HCT116 (cell line): ENCODE data around the gene GRIP2. TPM values are rescaled to one million over a fixed set of nuclear protein-coding genes. Genes with fewer than 3 reads are reported as not detected.

Source experiments
- ATAC-seq: fragments of 200-7000 bp; cut with Tn5 transposase; 2 replicates; pipeline ENCODE4 v1.9.1; 2020; ENCODE audit warnings: mild to moderate bottlenecking, moderate library complexity
- BruUV-seq: library from RNA; stranded (reverse); fragments of 400-500 nt; replicated peaks from 2 replicates; lab custom pipeline; 2021; lab: Mats Ljungman, UMichigan
- CTCF ChIA-PET: fragments of 300-600 bp; sonication (Branson Sonifier 250); formaldehyde crosslinking; loops from one replicate; lab custom pipeline; 2021; ENCODE audit warnings: antibody characterized with exemption; lab: Charles Lee
- POLR2A ChIA-PET: fragments of 300-600, 350-600 bp; sonication (Branson Sonifier 250); formaldehyde crosslinking; loops from one replicate; lab custom pipeline; 2021; ENCODE audit warnings: antibody characterized with exemption; lab: Charles Lee
- RAD21 ChIA-PET, 2 experiments: fragments of 300-600 bp; sonication (Branson Sonifier 250); formaldehyde crosslinking; loops; one replicate each; lab custom pipeline; 2023; ENCODE audit warnings: low total read pairs in 2 of 2; ENCODE audit not compliant: uncharacterized antibody in 2 of 2, unreplicated experiment in 2 of 2, low non-redundant PET in 1 of 2; lab: Charles Lee
- DNase-seq: peaks from one replicate; pipeline ENCODE4 v3.0.0-alpha.2; 2010; ENCODE audit warnings: low read depth, low spot score
- H2AFZ ChIP-seq: fragments of 200-600 bp; shearing (Covaris generic), sonication (generic); 2 replicates; pipeline ENCODE4 v1.6.1; 2017; ENCODE audit warnings: low read depth, mixed run types, mixed read lengths, antibody characterized with exemption, low read length; ENCODE audit not compliant: poor library complexity, severe bottlenecking
- H3K27ac ChIP-seq: 2 replicates; pipeline ENCODE4 v1.5.1; 2012; ENCODE audit warnings: low read depth, low read length
- H3K27me3 ChIP-seq: fragments of 200-600 bp; sonication (generic); 2 replicates; pipeline ENCODE4 v1.6.1; 2016; ENCODE audit warnings: mixed run types, low read length, mixed read lengths; ENCODE audit not compliant: insufficient read depth
- H3K36me3 ChIP-seq, 2 experiments: fragments of 200-500 bp in 1 of 2; fragments of 200-600 bp in 1 of 2; sonication (Bioruptor generic) in 1 of 2; sonication (generic) in 1 of 2; 2 replicates each; pipeline versions ENCODE4 v1.5.1 to v1.6.1; 2014 to 2016; ENCODE audit warnings: low read length in 2 of 2, inconsistent platforms in 1 of 2, mixed read lengths in 1 of 2, mixed run types in 1 of 2; ENCODE audit not compliant: insufficient read depth in 2 of 2, control insufficient read depth in 1 of 2
- H3K4me1 ChIP-seq, 2 experiments: fragments of 200-600 bp in 1 of 2; sonication (generic) in 1 of 2; 2 replicates each; pipeline versions ENCODE4 v1.5.1 to v1.6.1; 2012 to 2017; ENCODE audit warnings: low read length in 2 of 2, inconsistent platforms in 1 of 2, mild to moderate bottlenecking in 1 of 2, mixed read lengths in 1 of 2, mixed run types in 1 of 2, moderate library complexity in 1 of 2; ENCODE audit not compliant: insufficient read depth in 2 of 2, control insufficient read depth in 1 of 2
- H3K4me2 ChIP-seq: fragments of 200-600 bp; sonication (generic); 2 replicates; pipeline ENCODE4 v1.6.1; 2017; ENCODE audit warnings: mixed run types, low read length, mixed read lengths
- H3K4me3 ChIP-seq, 2 experiments: fragments of 200-600 bp in 1 of 2; sonication (generic) in 1 of 2; replicated peaks in 1 of 2; 2 replicates each; pipeline ENCODE4 v1.5.1; 2011 to 2016; ENCODE audit warnings: low read length in 2 of 2, control low read depth in 1 of 2, low read depth in 1 of 2, mild to moderate bottlenecking in 1 of 2, mixed read lengths in 1 of 2, mixed run types in 1 of 2
- H3K79me2 ChIP-seq: fragments of 200-600 bp; sonication (generic); 2 replicates; pipeline ENCODE4 v1.6.1; 2017; ENCODE audit warnings: mild to moderate bottlenecking, mixed run types, low read length, moderate library complexity, mixed read lengths; ENCODE audit not compliant: insufficient read depth
- H3K9ac ChIP-seq: fragments of 200-600 bp; sonication (generic); 2 replicates; pipeline ENCODE4 v1.6.1; 2016; ENCODE audit warnings: low read length, mixed read lengths
- H3K9me2 ChIP-seq: fragments of 200-600 bp; sonication (generic), shearing (Covaris generic); 2 replicates; pipeline ENCODE4 v1.6.1; 2017; ENCODE audit warnings: mixed run types, mild to moderate bottlenecking, moderate library complexity; ENCODE audit not compliant: insufficient read depth
- H3K9me3 ChIP-seq, 2 experiments: fragments of 200-500 bp in 1 of 2; fragments of 200-600 bp in 1 of 2; sonication (Bioruptor generic) in 1 of 2; sonication (generic) in 1 of 2; 2 replicates each; pipeline ENCODE4 v1.6.1; 2014 to 2017; ENCODE audit warnings: low read length in 2 of 2, mixed read lengths in 2 of 2, inconsistent platforms in 1 of 2, low read depth in 1 of 2, mild to moderate bottlenecking in 1 of 2, mixed run types in 1 of 2, moderate library complexity in 1 of 2; ENCODE audit not compliant: control insufficient read depth in 1 of 2, insufficient read depth in 1 of 2
- H4K20me1 ChIP-seq: fragments of 200-600 bp; sonication (generic), shearing (Covaris generic); 2 replicates; pipeline ENCODE4 v1.6.1; 2017; ENCODE audit warnings: mixed run types, mild to moderate bottlenecking, moderate library complexity; ENCODE audit not compliant: insufficient read depth
- EGR1 ChIP-seq: IDR thresholded peaks from 2 replicates; pipeline ENCODE4 v1.6.1; 2012; ENCODE audit warnings: low read depth
- POLR2A ChIP-seq: IDR thresholded peaks from 2 replicates; pipeline ENCODE4 v1.7.0; 2011; ENCODE audit warnings: borderline replicate concordance; ENCODE audit not compliant: insufficient read depth, insufficient read length; ENCODE audit errors: extremely low read depth
- RAD21 ChIP-seq: IDR thresholded peaks from 2 replicates; pipeline ENCODE4 v1.6.1; 2012; ENCODE audit warnings: low read depth, mild to moderate bottlenecking
- SIN3A ChIP-seq: IDR thresholded peaks from 2 replicates; pipeline ENCODE4 v1.6.1; 2012; ENCODE audit warnings: low read depth
- TCF7L2 ChIP-seq: IDR thresholded peaks from 2 replicates; pipeline ENCODE4 v1.7.0; 2011; ENCODE audit warnings: borderline replicate concordance, inconsistent platforms; ENCODE audit not compliant: insufficient read depth, insufficient read length; ENCODE audit errors: extremely low read depth
- intact Hi-C: fragments of 100-400 bp; cut with micrococcal nuclease; formaldehyde crosslinking; loops from 2 replicates; pipeline ENCODE4 v1.10.0; 2022
- total RNA-seq: library from RNA; stranded (reverse); gene quantifications from one replicate; pipeline ENCODE4 v1.2.1, GENCODE V29; 2021; ENCODE audit not compliant: unreplicated experiment
- TF ChIP-seq, protein P1 (sequence below), 3 experiments: fragments of 200-600 bp in 1 of 3; sonication (generic) in 1 of 3; IDR thresholded peaks in 2 of 3; conservative IDR thresholded peaks in 1 of 3; 2 replicates each; pipeline ENCODE4 v1.5.1; 2012 to 2017; ENCODE audit warnings: low read depth in 2 of 3, low read length in 2 of 3, antibody characterized with exemption in 1 of 3, borderline replicate concordance in 1 of 3, control low read depth in 1 of 3, mild to moderate bottlenecking in 1 of 3, mixed read lengths in 1 of 3, mixed run types in 1 of 3, moderate library complexity in 1 of 3; ENCODE audit not compliant: insufficient read depth in 1 of 3

Gene GRIP2
- total RNA-seq, 1 experiment from 2014 or later, result 0.34 TPM

DNA sequence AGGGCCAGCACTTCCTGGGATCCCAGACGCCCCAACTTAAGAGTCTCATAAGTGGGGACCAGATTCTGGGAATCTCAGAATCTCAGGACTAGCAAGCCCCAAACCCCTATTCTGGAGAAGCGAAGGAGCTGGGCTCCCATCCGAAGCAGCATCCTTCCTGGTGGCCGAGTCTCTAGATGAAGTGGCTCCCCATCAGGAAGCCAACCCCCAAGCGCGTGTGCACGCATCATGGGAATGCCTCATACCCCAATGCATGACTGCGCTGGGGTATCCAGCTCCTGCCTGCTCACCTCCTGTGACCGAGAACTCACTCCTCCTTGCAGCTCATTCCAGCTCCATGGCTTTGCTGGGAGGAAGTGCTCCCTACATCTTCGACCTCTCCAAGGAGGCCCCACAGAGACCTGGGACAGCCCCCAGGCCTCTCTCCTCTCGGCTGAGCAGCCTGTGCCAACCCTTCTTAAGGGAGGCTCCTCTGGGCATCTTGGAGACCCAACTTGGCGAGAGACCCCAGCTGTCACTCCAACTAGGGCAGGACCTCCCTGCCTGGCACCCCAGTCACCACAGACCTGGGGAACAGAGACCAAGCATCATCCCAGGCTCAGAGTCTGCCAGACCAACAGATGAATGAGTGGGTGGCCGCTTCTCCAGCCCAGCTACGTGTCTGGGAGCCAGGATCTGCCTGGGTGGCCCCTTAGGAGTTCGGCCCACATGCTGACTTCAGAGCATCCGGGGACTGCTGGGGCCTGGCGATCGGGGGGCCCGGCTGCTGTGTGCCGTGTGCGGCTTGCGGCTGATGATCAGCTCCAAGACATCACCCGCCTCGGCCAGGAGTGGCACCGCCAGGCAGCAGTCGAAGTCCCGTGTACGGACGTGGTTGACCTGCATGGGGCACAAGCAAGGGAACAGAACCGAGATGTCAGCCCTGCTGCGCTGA lies 46.9 kb downstream of the GRIP2 start:
- Histone ChIP-seq H3K4me2 (no peak overlapping the region), H3K79me2 (no peaks in the 10 kb centered on the region), H3K9ac (no peak overlapping the region), H3K4me1 (no peaks in the 10 kb centered on the region), H2AFZ (no peak overlapping the region), H3K4me3 (no peak overlapping the region), H3K27me3 (no peaks in the 10 kb centered on the region), H4K20me1 (no peaks in the 10 kb centered on the region), H3K9me2 (no peaks in the 10 kb centered on the region), H3K9me3 (no peaks in the 10 kb centered on the region), H3K36me3 (0 out of 4 replicates have a peak, but pooled peaks cover 0 to 4% of the 10 kb centered on the region in 2 experiments), H3K27ac (no peak overlapping the region)
- DNase-seq (no peak), ATAC-seq (no peak)
- no TSS peak for BruUV-seq
- TF ChIP-seq RAD21, result no peak
- TF ChIP-seq EGR1, result no peak
- POLR2A ChIA-PET, result no interaction called here
- intact Hi-C loops, result no loop called here
- CTCF ChIA-PET, result no interaction called here
- RAD21 ChIA-PET, result no interaction called here

DNA sequence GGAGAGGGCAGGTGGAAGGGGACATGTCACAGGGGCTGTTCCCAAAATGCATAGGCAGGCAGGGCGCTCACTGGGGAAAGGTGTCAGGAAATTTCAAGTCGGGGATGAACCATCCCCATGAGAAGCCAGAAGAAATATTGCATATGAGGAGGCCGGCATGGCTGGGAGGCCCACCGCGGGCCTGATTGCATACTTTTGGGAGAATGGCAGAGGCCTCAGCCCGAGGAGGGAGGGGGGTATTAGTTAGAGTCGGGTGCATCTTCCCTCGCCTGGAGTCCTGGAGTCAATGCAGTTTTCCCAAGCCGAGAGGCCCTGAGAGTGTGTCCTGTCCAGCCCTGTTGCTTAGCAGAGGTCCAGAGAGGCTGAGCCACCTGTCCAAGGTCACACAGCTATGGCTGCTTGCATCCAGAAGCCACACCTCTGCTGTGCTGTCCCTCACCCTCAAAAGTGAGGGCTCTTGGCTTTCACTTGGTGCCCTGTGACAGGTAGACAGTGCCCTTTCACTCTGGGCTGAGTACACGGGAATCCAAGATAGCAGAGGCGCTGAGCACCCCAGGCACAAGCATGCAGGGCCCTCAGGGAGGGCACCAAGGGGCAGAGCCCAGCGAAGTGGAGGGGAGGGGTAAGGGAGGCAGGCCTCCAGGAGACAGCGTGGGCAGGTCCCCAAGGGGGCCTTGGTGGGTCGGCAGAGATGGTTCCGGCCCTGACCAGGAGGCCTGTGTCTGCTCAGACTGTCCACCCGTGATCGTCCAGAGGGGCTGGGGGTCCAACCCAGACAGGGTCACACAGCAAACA lies 48.5 kb downstream of the GRIP2 start:
- Histone ChIP-seq H3K9me2 (no peaks in the 10 kb centered on the region), H3K9me3 (no peaks in the 10 kb centered on the region), H3K4me3 (no peak overlapping the region), H3K27ac (no peak overlapping the region), H2AFZ (no peak overlapping the region), H3K4me1 (no peaks in the 10 kb centered on the region), H3K9ac (no peak overlapping the region), H3K4me2 (no peak overlapping the region), H3K36me3 (peaks cover 3 to 4% of the 10 kb centered on the region in 2 experiments; a peak in 1 of 4 replicates), H3K79me2 (no peaks in the 10 kb centered on the region), H3K27me3 (no peaks in the 10 kb centered on the region), H4K20me1 (no peaks in the 10 kb centered on the region)
- ChIA-PET RAD21 (no interaction called here), POLR2A (no interaction called here), CTCF (no interaction called here)
- no peak for DNase-seq
- ATAC-seq, result no peak; the same call in 1 of the 2 replicates
- intact Hi-C loops, result no loop called here
- BruUV-seq, result no TSS peak
- TF ChIP-seq, protein P1, sequence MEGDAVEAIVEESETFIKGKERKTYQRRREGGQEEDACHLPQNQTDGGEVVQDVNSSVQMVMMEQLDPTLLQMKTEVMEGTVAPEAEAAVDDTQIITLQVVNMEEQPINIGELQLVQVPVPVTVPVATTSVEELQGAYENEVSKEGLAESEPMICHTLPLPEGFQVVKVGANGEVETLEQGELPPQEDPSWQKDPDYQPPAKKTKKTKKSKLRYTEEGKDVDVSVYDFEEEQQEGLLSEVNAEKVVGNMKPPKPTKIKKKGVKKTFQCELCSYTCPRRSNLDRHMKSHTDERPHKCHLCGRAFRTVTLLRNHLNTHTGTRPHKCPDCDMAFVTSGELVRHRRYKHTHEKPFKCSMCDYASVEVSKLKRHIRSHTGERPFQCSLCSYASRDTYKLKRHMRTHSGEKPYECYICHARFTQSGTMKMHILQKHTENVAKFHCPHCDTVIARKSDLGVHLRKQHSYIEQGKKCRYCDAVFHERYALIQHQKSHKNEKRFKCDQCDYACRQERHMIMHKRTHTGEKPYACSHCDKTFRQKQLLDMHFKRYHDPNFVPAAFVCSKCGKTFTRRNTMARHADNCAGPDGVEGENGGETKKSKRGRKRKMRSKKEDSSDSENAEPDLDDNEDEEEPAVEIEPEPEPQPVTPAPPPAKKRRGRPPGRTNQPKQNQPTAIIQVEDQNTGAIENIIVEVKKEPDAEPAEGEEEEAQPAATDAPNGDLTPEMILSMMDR (IDR thresholded peaks at IDR 0.05 in 2 of 3, conservative IDR thresholded peaks at IDR 0.05 in 1 of 3; ENCODE audit: borderline replicate concordance in 1 of 3, insufficient read depth in 1 of 3, low read depth in 2 of 3, low read length in 2 of 3), result no peak
- no peak for TF ChIP-seq TCF7L2
- no peak for TF ChIP-seq SIN3A
- no peak for TF ChIP-seq POLR2A
